ES-I3 (cell line): ENCODE measurements around the gene FIP1L1.
"Not testable (repeated sequence)": the region's sequence is repeated elsewhere in the genome, so short reads cannot be mapped to it uniquely, and the experiment has no call there.

Experiments used
- H3K36me3 ChIP-seq: 2 replicates; pipeline ENCODE4 v1.6.1; 2013; ENCODE audit warnings: mild to moderate bottlenecking, low read length, control low read depth, moderate library complexity; ENCODE audit not compliant: insufficient read depth
- H3K4me1 ChIP-seq: 2 replicates; pipeline ENCODE4 v1.6.1; 2013; ENCODE audit warnings: mild to moderate bottlenecking, control low read depth, low read length; ENCODE audit not compliant: insufficient read depth
- H3K9ac ChIP-seq: 2 replicates; pipeline ENCODE4 v1.6.1; 2013; ENCODE audit warnings: low read depth, mild to moderate bottlenecking, low read length, moderate library complexity
- H3K9me3 ChIP-seq: 2 replicates; pipeline ENCODE4 v1.6.1; 2013; ENCODE audit warnings: mild to moderate bottlenecking, low read length, moderate library complexity; ENCODE audit not compliant: control insufficient read depth, insufficient read depth

FIP1L1 gene

DNA sequence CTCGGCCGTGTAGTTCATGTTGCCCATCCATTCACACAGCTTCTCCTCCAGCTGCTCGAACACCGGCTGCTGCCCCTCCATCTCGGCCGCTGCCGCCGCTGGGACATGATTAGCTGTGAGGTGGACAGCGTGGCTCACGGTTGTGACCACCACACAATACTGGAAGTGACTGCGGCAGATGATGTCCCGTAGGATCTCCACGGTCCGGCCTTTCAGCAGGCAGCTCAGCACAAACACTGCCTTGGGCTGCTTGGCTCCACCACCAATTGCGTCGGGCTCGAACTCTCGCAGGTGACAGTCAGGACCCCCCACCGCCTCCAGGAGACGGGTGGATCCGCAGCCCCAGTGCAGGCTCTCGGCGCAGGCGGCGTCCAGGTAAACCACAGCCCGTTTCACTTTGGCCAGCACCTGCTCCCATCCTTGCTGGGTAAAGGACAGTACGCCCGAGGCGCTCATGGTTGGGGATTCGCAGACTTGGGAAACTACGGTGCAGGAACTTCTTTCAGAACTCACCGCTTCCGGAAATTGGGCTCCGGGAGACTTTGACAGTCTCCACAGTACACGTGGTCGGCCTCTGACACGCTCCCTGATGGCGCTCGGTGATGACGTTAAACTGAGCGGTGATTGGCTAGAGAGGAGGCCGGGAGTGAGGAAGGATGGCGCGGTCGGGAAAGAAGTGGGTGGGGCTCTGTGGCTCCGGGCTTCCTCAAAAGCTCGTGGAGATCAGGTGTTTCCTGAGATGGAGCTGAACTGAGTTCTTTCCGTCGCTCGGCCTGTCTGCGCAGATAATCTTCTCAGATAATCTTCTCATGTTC is 11.7 kb upstream of the FIP1L1 start, which contains the start of gene SCFD2:
SCFD2 (minus strand) TSS at position 576 of the 815 bp plus-strand sequence.
- H3K36me3 ChIP-seq: no peaks in the 10 kb centered on the region
- no peaks in the 10 kb centered on the region for H3K9me3 ChIP-seq
- no peaks in the 10 kb centered on the region for H3K4me1 ChIP-seq
- peak within 1 kb of the TSS; percentile 63; the same call in 1 of the 2 replicates for H3K9ac ChIP-seq

DNA sequence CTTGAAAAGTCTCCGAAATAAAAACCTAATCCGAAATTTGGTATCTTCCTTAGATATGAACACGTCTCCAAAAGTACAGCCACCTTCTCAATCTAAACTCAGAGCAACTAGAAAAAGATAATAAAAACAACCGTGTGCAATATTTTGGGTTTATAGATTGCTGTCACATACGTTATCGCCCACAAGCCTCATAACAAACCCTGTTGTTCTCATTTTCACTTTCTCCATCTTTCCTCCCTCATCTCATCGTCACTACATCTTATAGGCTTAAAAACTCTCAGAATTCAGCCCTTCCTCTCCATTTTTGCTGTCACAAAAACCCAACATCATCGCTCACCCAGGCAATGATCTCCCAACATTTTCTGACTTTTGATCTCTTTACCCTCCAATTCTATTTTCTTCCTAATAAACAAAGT is 11.1 kb upstream of the FIP1L1 start:
- no peaks in the 10 kb centered on the region for H3K36me3 ChIP-seq
- H3K9me3 ChIP-seq: no peaks in the 10 kb centered on the region
- peak overlapping the region; percentile 63; the same call in 1 of the 2 replicates for H3K9ac ChIP-seq
- H3K4me1 ChIP-seq: no peaks in the 10 kb centered on the region

DNA sequence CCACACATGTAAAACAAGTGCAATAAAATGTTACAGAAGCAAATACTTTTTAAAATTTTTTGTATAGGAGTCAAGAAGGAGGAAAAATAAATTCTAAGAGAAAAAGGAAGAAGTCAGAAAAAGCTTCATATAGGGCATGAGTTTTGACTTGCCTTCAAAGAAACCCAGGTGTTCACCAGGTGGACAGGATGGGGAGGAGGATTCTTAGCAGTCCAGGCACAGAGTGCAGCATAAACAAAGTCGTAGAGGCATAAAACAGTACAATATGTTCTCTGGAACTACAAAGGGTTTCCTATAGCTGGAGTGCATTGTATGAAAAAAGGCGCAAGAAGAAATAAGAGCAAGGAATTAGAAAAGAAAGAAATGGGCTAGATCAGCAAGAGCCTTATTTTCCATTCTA is 9.7 kb upstream of the FIP1L1 start:
- Histone ChIP-seq H3K36me3 (no peaks in the 10 kb centered on the region), H3K9me3 (no peaks in the 10 kb centered on the region), H3K9ac (no peak overlapping the region), H3K4me1 (no peaks in the 10 kb centered on the region)

DNA sequence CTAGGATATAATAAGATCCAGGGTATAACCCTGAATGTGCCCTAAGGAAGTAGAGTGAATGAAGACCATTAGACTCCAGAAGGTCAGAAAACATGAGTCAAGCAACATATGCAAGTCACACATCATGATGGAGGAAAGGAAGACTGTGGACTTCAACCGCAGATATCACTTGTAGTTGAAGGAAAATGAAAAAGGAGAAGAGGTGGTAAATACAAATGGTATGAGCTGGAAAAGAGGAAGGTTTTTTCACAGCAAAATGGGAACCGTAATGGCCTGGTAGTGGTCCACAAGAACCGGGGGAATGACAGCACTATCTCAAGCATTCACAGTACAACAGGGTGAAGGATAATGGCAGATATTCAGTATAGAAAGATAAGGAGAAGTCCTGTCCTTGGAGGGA is 6.4 kb upstream of the FIP1L1 start:
- H3K4me1 ChIP-seq: no peaks in the 10 kb centered on the region
- H3K9ac ChIP-seq: no peak overlapping the region
- H3K9me3 ChIP-seq: no peaks in the 10 kb centered on the region
- no peaks in the 10 kb centered on the region for H3K36me3 ChIP-seq

DNA sequence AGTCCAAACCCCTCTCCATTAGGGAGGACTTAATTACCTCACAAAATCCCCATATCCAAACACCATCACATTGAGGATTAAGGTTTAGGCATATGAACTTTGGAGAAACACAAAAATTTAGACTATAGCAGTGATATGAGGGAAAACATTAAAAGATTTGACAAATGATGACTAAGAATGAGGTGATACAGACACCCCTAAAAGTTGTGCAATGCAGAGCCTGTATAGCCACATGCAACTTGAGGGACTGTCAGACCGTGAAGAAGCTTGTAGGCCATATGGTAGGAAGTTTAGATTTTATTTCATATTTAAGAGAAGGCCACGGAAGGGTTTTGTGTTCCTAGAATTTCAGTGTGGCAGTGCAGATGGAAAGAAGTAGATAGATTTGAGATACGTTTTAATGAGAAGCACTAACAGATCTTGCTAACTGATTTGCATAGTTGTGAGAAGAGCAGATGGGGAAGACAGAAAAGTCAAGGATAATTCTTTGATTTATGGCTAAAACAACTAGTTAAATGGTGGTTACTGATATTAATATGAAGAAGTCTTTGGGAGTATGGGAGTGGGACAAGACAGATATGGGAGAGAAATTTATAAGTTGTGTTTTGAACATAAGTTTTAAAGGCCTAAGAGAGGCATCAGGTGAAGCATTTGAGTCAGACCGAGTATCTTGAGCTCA is 5.5 kb upstream of the FIP1L1 start:
- Histone ChIP-seq H3K36me3 (no peaks in the 10 kb centered on the region), H3K9me3 (no peaks in the 10 kb centered on the region), H3K4me1 (no peaks in the 10 kb centered on the region), H3K9ac (no peak overlapping the region)

DNA sequence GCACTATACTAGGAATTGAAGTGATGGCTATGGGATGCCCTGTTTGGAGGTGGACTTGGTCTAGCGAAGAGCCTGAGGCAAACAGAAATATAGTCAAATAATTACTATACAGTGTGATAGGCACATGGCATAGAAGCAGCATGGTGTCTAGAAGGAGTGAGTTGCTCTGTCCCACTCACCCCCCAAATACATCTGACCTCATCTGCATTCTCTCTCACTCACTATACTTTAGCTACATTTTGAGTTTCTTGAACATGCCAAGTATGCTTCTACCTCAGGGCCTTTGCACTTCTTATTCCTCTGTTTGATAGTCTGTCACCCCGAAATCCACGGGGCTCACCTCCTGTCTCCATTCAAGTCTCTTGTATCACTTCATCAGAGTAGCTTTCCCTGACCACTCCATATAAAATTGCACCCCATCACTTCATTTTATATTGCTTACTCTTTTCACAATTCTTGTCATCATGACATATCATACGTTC is 2.6 kb upstream of the FIP1L1 start:
- Histone ChIP-seq H3K36me3 (no peaks in the 10 kb centered on the region), H3K9ac (no peak overlapping the region), H3K4me1 (no peaks in the 10 kb centered on the region), H3K9me3 (no peaks in the 10 kb centered on the region)

DNA sequence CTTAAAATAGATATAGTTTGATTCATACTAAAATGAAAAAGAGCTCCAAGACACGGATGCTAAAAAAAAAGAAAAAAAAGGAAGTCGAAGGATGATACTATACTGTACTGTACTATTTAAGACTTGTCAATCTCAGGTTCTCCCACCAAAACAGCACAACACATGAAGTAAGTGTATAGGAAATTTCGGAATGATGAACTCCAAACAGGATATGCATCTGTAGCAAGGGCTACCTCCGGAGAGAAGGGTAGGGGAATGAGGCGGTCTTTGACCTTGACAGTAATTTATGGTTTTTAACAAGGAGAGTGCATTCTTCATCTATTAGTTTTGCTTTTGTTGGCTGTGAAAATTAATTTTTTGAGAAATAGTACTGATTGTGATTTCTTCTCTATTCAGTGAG is 541 bp upstream of the FIP1L1 start:
- H3K9me3 ChIP-seq: no peaks in the 10 kb centered on the region
- H3K4me1 ChIP-seq: no peaks in the 10 kb centered on the region
- no peaks in the 10 kb centered on the region for H3K36me3 ChIP-seq
- H3K9ac ChIP-seq: peak overlapping the region; percentile 91

DNA sequence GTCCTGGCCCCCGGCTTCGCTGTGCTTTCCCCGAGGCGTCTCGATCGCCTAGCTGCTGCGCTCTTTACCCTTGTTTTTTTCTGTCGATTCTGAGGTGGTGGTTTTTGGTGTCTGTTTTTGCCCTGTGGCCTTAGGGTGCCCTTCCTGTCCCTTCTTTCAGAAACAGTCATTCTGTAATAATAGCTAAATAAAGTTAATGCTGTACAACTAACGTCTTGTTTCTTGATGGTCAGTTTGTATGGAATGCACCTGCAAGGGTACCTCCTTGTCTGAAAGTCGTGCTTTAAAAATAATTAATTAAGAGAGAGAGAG is 686 bp downstream of the FIP1L1 start:
- H3K9me3 ChIP-seq: no peaks in the 10 kb centered on the region
- no peaks in the 10 kb centered on the region for H3K36me3 ChIP-seq
- H3K9ac ChIP-seq: peak overlapping the region; percentile 91
- no peaks in the 10 kb centered on the region for H3K4me1 ChIP-seq

DNA sequence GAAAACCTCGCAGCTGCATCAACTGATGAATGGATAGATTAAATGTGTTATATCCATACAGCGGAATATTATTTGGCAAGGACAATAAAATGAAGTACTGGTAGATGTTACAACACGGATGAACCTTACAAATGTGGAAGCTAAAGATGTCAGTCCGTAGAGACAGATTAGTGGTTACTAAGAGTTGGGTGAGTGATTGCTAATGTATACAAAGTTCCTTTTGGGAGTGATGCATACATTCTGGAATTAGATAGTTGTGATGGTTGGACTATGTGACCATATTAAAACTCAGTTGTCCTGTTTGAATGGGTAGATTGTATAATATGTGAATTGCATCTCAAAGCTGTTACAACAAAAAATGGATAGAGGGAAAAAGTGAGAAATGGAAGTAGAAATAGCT is 2.8 kb downstream of the FIP1L1 start:
- no peaks in the 10 kb centered on the region for H3K4me1 ChIP-seq
- H3K36me3 ChIP-seq: no peaks in the 10 kb centered on the region
- no peak overlapping the region for H3K9ac ChIP-seq
- H3K9me3 ChIP-seq: no peaks in the 10 kb centered on the region

DNA sequence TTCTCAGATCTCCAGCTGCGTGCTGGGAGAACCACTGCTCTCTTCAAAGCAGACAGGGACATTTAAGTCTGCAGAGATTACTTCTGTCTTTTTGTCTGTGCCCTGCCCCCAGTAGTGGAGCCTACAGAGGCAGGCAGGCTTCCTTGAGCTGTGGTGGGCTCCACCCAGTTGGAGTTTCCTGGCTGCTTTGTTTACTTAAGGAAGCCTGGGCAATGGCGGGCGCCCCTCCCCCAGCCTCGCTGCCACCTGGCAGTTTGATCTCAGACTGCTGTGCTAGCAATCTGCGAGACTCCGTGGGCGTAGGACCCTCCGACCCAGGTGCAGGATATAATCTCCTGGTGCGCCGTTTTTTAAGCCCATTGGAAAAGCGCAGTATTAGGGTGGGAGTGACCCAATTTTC is 32.0 kb downstream of the FIP1L1 start:
- not testable (repeated sequence) for H3K9me3 ChIP-seq, H3K4me1 ChIP-seq, H3K9ac ChIP-seq, H3K36me3 ChIP-seq

DNA sequence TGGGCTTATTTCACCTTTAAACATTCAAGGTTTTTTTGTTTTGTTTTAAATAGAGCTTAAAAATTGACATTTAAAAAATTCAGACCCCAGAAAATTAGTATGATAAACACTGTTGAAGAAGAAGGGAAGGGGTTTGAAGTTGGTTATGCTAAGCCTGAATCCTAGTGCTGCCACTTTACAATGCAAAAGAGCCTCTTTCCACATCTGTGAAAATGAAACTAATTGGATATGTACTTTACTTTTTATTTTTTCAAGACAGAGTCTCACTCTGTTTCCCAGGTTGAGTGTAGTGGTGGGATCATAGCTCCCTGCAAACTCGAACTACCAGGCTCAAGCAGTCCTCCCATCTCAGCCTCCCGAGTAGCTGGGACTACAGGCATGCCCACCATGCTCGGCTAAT is 41.8 kb downstream of the FIP1L1 start:
- Histone ChIP-seq H3K4me1 (no peaks in the 10 kb centered on the region), H3K36me3 (peaks cover 2% of the 10 kb centered on the region; the same call in 1 of the 2 replicates), H3K9ac (no peak overlapping the region), H3K9me3 (no peaks in the 10 kb centered on the region)

DNA sequence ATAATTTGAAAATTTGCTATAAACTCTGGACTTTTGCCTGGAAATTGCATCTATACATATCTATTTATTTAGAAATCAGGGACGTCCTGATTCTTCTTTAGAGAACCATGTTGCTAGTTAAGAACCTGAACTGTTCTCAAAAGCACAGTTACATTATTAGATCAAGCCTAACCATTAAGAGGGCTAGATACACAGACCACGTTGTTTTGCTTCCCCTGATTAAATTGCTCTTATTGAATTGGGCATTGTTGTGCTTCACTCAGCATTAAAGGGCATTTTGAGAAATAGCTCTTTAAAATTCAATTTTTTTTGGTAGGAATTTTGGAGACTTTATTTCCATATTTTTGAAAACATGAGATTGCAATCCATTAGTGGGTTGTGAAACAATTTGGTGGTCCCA is 44.4 kb downstream of the FIP1L1 start:
- no peaks in the 10 kb centered on the region for H3K9me3 ChIP-seq
- H3K9ac ChIP-seq: no peak overlapping the region
- no peaks in the 10 kb centered on the region; the same call in 1 of the 2 replicates for H3K36me3 ChIP-seq
- no peaks in the 10 kb centered on the region for H3K4me1 ChIP-seq

DNA sequence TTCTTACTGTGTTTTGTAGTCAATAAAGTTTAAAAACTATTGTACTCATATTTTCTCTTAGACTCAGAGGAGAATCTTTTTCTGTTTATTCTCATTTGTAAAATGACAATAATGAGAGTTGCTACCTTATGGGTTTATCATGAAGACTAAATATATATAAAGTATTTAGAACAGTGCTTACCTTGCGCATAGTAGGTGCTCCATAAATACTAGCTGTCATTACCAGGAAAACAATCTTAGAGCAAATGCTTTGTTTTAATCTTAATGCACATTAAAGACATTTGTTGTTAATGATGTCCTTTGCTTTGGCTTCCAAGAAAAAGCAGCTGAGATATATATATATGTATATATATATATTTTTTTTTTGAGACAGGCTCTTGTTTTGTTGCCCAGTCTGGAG is 44.9 kb downstream of the FIP1L1 start:
- Histone ChIP-seq H3K9ac (no peak overlapping the region), H3K9me3 (no peaks in the 10 kb centered on the region), H3K36me3 (no peaks in the 10 kb centered on the region; the same call in 1 of the 2 replicates), H3K4me1 (no peaks in the 10 kb centered on the region)

DNA sequence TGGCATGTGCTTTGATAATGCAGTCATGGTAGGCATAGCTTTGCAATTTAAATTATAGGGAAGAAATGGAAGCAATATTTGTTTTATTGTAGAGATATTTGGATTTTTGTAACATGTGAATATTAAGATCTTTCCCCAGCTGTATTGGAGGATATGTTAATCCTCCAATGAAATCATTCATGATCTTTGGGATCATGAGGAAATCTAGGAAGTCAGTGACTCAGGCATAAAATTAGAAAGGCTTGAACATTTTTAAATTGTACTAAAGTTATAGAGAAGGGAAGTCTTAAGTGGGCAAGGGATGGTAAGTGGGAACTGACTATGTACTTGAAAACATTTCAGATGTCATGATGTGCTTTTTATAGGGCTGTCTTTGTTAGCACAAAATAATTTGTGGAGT is 46.8 kb downstream of the FIP1L1 start:
- Histone ChIP-seq H3K9ac (no peak overlapping the region), H3K4me1 (no peaks in the 10 kb centered on the region), H3K9me3 (no peaks in the 10 kb centered on the region), H3K36me3 (no peaks in the 10 kb centered on the region; the same call in 1 of the 2 replicates)

DNA sequence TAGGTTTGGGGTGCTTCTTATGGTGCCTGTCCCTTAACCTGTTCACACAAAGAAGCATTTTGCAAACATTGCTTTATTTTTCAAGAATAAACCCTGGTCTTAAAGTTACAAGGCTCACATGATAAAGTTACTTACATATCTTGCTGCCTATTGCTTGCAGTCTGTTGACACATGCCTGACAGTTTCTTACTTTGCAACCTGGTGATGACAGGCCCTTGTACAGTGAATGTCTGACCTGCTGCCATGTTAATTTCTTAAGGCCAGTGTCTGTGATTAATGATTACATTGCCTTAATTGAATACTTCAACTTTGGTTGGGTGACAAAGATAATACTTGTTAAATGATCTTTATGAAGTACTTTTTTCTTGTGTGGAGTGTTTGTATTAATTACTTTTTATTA is 49.9 kb downstream of the FIP1L1 start:
- H3K4me1 ChIP-seq: no peaks in the 10 kb centered on the region
- no peaks in the 10 kb centered on the region for H3K9me3 ChIP-seq
- no peak overlapping the region for H3K9ac ChIP-seq
- no peaks in the 10 kb centered on the region; the same call in 1 of the 2 replicates for H3K36me3 ChIP-seq
